B cell (primary cell): Measurements from ENCODE around the gene LRR1. TPM values are rescaled to one million over a fixed set of nuclear protein-coding genes. Genes with fewer than 3 reads are reported as not detected.
A peak's percentile ranks its signal among the peaks of the same experiment; 100 is the strongest.

ENCODE experiments used
- ATAC-seq: fragments of 200-7000 bp; cut with Tn5 transposase; one replicate; pipeline ENCODE4 v1.10.0; 2021; ENCODE audit warnings: low read depth, mild to moderate bottlenecking, moderate number of reproducible peaks, moderate library complexity
- CTCF ChIA-PET: fragments of 350-600 bp; sonication (Branson Sonifier 250); formaldehyde crosslinking; loops from one replicate; lab custom pipeline; 2021; ENCODE audit warnings: antibody characterized with exemption, inconsistent platforms; lab: Charles Lee
- POLR2A ChIA-PET: fragments of 350-600 bp; sonication (Branson Sonifier 250); formaldehyde crosslinking; loops from one replicate; lab custom pipeline; 2021; ENCODE audit warnings: antibody characterized with exemption; lab: Charles Lee
- DNase-seq: peaks from one replicate; pipeline ENCODE4 v3.0.0; 2013
- H2AFZ ChIP-seq: 2 replicates; pipeline ENCODE4 v1.6.1; 2012; ENCODE audit warnings: mild to moderate bottlenecking, low read depth, low read length; ENCODE audit not compliant: insufficient read depth, poor library complexity, severe bottlenecking
- H3K27ac ChIP-seq, 2 donors: 1 replicate in 1 of 2; 2 replicates in 1 of 2; pipeline ENCODE4 v1.5.1; 2012 to 2013; ENCODE audit warnings: low read length in 2 of 2, mild to moderate bottlenecking in 2 of 2, moderate library complexity in 1 of 2
- H3K27me3 ChIP-seq, 4 experiments: fragments of 200-600 bp in 1 of 4; sonication (generic) in 1 of 4; replicated peaks in 1 of 4; 1 replicate in 2 of 4; 2 replicates in 2 of 4; pipeline versions ENCODE4 v1.6.1 to v1.7.0; 2013 to 2016; ENCODE audit warnings: low read length in 3 of 4, mild to moderate bottlenecking in 2 of 4, mixed read lengths in 1 of 4, moderate library complexity in 1 of 4; ENCODE audit not compliant: insufficient read depth in 4 of 4, control insufficient read depth in 3 of 4; ENCODE audit errors: control extremely low read depth in 1 of 4
- H3K36me3 ChIP-seq, 2 experiments: replicated peaks in 1 of 2; 1 replicate in 1 of 2; 2 replicates in 1 of 2; pipeline versions ENCODE4 v1.6.1 to v1.7.1; 2013; ENCODE audit warnings: low read length in 1 of 2; ENCODE audit not compliant: insufficient read depth in 2 of 2, control insufficient read depth in 1 of 2; ENCODE audit errors: control extremely low read depth in 1 of 2, extremely low read depth in 1 of 2
- H3K4me1 ChIP-seq, 2 donors: fragments of 200-600 bp in 1 of 2; sonication (generic) in 1 of 2; 1 replicate in 1 of 2; 2 replicates in 1 of 2; pipeline versions ENCODE4 v1.5.1 to v1.6.1; 2013 to 2017; ENCODE audit warnings: low read length in 2 of 2; ENCODE audit not compliant: control insufficient read depth in 2 of 2, insufficient read depth in 2 of 2
- H3K4me2 ChIP-seq: replicated peaks from 2 replicates; pipeline ENCODE3; 2012; ENCODE audit warnings: mild to moderate bottlenecking, low read depth, low read length; ENCODE audit not compliant: poor library complexity, severe bottlenecking
- H3K4me3 ChIP-seq, 5 experiments: fragments of 200-600 bp in 1 of 5; sonication (generic) in 1 of 5; 1 replicate in 3 of 5; 2 replicates in 2 of 5; pipeline versions ENCODE4 v1.5.1 to v1.7.0; 2011 to 2016; ENCODE audit warnings: low read length in 4 of 5, mild to moderate bottlenecking in 4 of 5, low read depth in 2 of 5, control low read depth in 1 of 5, moderate library complexity in 1 of 5; ENCODE audit not compliant: insufficient read depth in 1 of 5; ENCODE audit errors: control extremely low read depth in 1 of 5, extremely low read depth in 1 of 5
- H3K79me2 ChIP-seq: fragments of 200-600 bp; sonication (generic); one replicate; pipeline ENCODE4 v1.6.0; 2016; ENCODE audit warnings: low read length; ENCODE audit not compliant: control insufficient read depth, insufficient read depth
- H3K9ac ChIP-seq: fragments of 200-600 bp; sonication (generic); 2 replicates; pipeline ENCODE4 v1.6.1; 2017; ENCODE audit warnings: mild to moderate bottlenecking, low read length, moderate library complexity
- H3K9me3 ChIP-seq, 3 donors: one replicate each; pipeline versions ENCODE4 v1.6.1 to v1.7.1; 2013; ENCODE audit warnings: low read length in 2 of 3; ENCODE audit not compliant: control insufficient read depth in 2 of 3, insufficient read depth in 1 of 3; ENCODE audit errors: control extremely low read depth in 1 of 3
- H4K20me1 ChIP-seq: 2 replicates; pipeline ENCODE4 v1.6.0; 2012; ENCODE audit warnings: mild to moderate bottlenecking, low read length; ENCODE audit not compliant: insufficient read depth, control insufficient read depth, poor library complexity, severe bottlenecking
- H3K27ac Mint-ChIP-seq: one replicate; pipeline ENCODE4 v1.8.0; 2021; ENCODE audit warnings: mixed read lengths
- H3K27me3 Mint-ChIP-seq: one replicate; pipeline ENCODE4 v1.8.0; 2021; ENCODE audit warnings: mixed read lengths
- H3K4me1 Mint-ChIP-seq: one replicate; pipeline ENCODE4 v1.8.0; 2021; ENCODE audit warnings: mixed read lengths
- H3K4me3 Mint-ChIP-seq: one replicate; pipeline ENCODE4 v1.8.0; 2021; ENCODE audit warnings: mixed read lengths
- H3K9me3 Mint-ChIP-seq: one replicate; pipeline ENCODE4 v1.8.0; 2022; ENCODE audit warnings: mixed read lengths; ENCODE audit not compliant: insufficient read depth
- CTCF ChIP-seq: fragments of 200-600 bp; IDR thresholded peaks from one replicate; pipeline ENCODE4 v1.8.0; 2022; ENCODE audit warnings: antibody characterized with exemption, mild to moderate bottlenecking
- EZH2 ChIP-seq: IDR thresholded peaks from 2 replicates; pipeline ENCODE4 v1.6.1; 2012; ENCODE audit warnings: borderline replicate concordance, low read depth, mild to moderate bottlenecking, moderate library complexity, low read length; ENCODE audit not compliant: insufficient read depth, poor library complexity, severe bottlenecking
- WGBS: methylation state at CpG from one replicate; pipeline ENCODE4 v1.1.5; 2013; ENCODE audit warnings: missing lambda C conversion rate; ENCODE audit not compliant: insufficient coverage; 5-methylcytosine and 5-hydroxymethylcytosine counted together
- intact Hi-C: fragments of 100-400 bp; cut with micrococcal nuclease; formaldehyde crosslinking; loops from one replicate; pipeline ENCODE4 v1.10.0; 2022
- polyA minus RNA-seq: library from RNA; depleted of rRNA, polyadenylated mRNA; stranded (reverse); fragments of >200 nt; gene quantifications from 2 replicates; pipeline ENCODE4 v1.2.3, GENCODE V29; 2012
- polyA plus RNA-seq: library from polyadenylated mRNA; depleted of rRNA; stranded (reverse); fragments of >200 nt; gene quantifications from 2 replicates; pipeline ENCODE4 v1.2.3, GENCODE V29; 2012
- total RNA-seq, 2 donors: library from RNA; stranded (reverse); fragments of 120-200 nt in 1 of 2; gene quantifications; 1 replicate in 1 of 2; 2 replicates in 1 of 2; pipeline versions ENCODE4 v1.2.3 to v1.2.4, GENCODE V29; 2013 to 2022

The LRR1 gene, protein sequence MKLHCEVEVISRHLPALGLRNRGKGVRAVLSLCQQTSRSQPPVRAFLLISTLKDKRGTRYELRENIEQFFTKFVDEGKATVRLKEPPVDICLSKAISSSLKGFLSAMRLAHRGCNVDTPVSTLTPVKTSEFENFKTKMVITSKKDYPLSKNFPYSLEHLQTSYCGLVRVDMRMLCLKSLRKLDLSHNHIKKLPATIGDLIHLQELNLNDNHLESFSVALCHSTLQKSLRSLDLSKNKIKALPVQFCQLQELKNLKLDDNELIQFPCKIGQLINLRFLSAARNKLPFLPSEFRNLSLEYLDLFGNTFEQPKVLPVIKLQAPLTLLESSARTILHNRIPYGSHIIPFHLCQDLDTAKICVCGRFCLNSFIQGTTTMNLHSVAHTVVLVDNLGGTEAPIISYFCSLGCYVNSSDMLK
- total RNA-seq (10.3 and 13.0 TPM in 2 replicates), polyA plus RNA-seq (2.7 and 3.5 TPM in 2 replicates), polyA minus RNA-seq (6.6 and 10.4 TPM in 2 replicates)
- total RNA-seq (2013), result 12.7 TPM

- H3K27ac Mint-ChIP-seq, result peak within 1 kb of the TSS; percentile 98
- H3K9me3 ChIP-seq, result no peaks in the 10 kb centered on the region
- peak; percentile 73 for ATAC-seq
Observed at GRCh38 chr14:49598485-49599300, at the start of gene LRR1. Gene LRR1 (plus strand): TSS chr14:49598940. CDS start chr14:49599021, 81 bp downstream.

More at GRCh38 chr14:49598485-49599300, at the start of gene LRR1:
- Mint-ChIP-seq H3K27me3 (no peaks in the 10 kb centered on the region), H3K4me3 (peak within 1 kb of the TSS; percentile 99), H3K9me3 (no peaks in the 10 kb centered on the region), H3K4me1 (peaks cover 55% of the 10 kb centered on the region)
- Histone ChIP-seq H3K4me3 (peak within 1 kb of the TSS; percentile 75 to 94 (median 80)), H3K27me3 (no peaks in the 10 kb centered on the region), H3K9ac (peak within 1 kb of the TSS; percentile 74), H3K27ac (peak within 1 kb of the TSS; percentile 92 to 97), H4K20me1 (no peaks in the 10 kb centered on the region), H3K36me3 (peaks cover 0 to 4% of the 10 kb centered on the region in 2 experiments), H3K4me1 (peaks cover 33 to 42% of the 10 kb centered on the region in 2 donors), H2AFZ (peak within 1 kb of the TSS; percentile 86), H3K4me2 (peak within 1 kb of the TSS; percentile 82), H3K79me2 (peaks cover 14% of the 10 kb centered on the region)
- no peak for TF ChIP-seq EZH2
- TF ChIP-seq CTCF, result no peak
- WGBS, result under 1% methylated on average over 77 of the region's 77 CpGs
- ChIA-PET POLR2A (interaction anchor here (0.8 to 3.7 kb wide), 7 partner anchors 12 to 137 kb away, joined by 3 to 69 read pairs (median 4); partner anchors contain the start of genes DNAAF2, MGAT2, RPL36AL and RPS29), CTCF (interaction anchor here (0.6 to 6.8 kb wide), 8 partner anchors 12 to 723 kb away, joined by 3 to 92 read pairs (median 4); partner anchors contain the start of genes MGAT2, RPL36AL and RPS29)
- DNase-seq, result peak; percentile 95
- intact Hi-C loops, result loop anchor here (1.0 to 5.0 kb wide), 4 partner anchors 22 to 634 kb away; partner anchors contain the start of genes MGAT2, RPL36AL, SOS2 and VCPKMT
